NCI-H1092 (cell line): ENCODE measurements around the gene CCDC69.
"Not testable (repeated sequence)": the region's sequence is repeated elsewhere in the genome, so short reads cannot be mapped to it uniquely, and the experiment has no call there.

Experiments used
- DNase-seq: peaks from one replicate; lab custom pipeline; 2025; lab: John Stamatoyannopoulos, UW

The CCDC69 gene

GRCh38 chr5:151223447-151224264 lies at the start of gene CCDC69:
Gene CCDC69 (minus strand): TSS chr5:151224092. CDS start chr5:151223970, 122 bp downstream.
- no peak for DNase-seq

GRCh38 chr5:151271336-151271735 lies 47.4 kb upstream of the CCDC69 start:
- no peak for DNase-seq

GRCh38 chr5:151270599-151270998 lies 46.7 kb upstream of the CCDC69 start:
- no peak for DNase-seq

- no peak for DNase-seq
Observed at GRCh38 chr5:151267491-151268260, 43.8 kb upstream of the CCDC69 start.

- DNase-seq: no peak
Observed at GRCh38 chr5:151264113-151264512, 40.2 kb upstream of the CCDC69 start.

GRCh38 chr5:151262532-151262931 lies 38.6 kb upstream of the CCDC69 start:
- no peak for DNase-seq

GRCh38 chr5:151259931-151260330 lies 36.0 kb upstream of the CCDC69 start:
- no peak for DNase-seq

GRCh38 chr5:151258816-151259215 lies 34.9 kb upstream of the CCDC69 start:
- no peak for DNase-seq

GRCh38 chr5:151258201-151258611 lies 34.3 kb upstream of the CCDC69 start:
- no peak for DNase-seq

GRCh38 chr5:151257731-151258181 lies 33.9 kb upstream of the CCDC69 start:
- no peak for DNase-seq

- DNase-seq: no peak
Observed at GRCh38 chr5:151255621-151256286, 31.9 kb upstream of the CCDC69 start.

GRCh38 chr5:151254990-151255389 lies 31.1 kb upstream of the CCDC69 start:
- not testable (repeated sequence) for DNase-seq

- DNase-seq: no peak
Observed at GRCh38 chr5:151254556-151254955, 30.7 kb upstream of the CCDC69 start.

- DNase-seq: no peak
Observed at GRCh38 chr5:151253605-151253950, 29.7 kb upstream of the CCDC69 start.

GRCh38 chr5:151252762-151253604 lies 29.1 kb upstream of the CCDC69 start, which contains the start of gene GM2A:
Gene GM2A (plus strand): TSS chr5:151253185. CDS start chr5:151253217, 32 bp downstream.
- DNase-seq: peak; percentile 91

- DNase-seq: no peak
Observed at GRCh38 chr5:151251621-151252020, 27.7 kb upstream of the CCDC69 start.

GRCh38 chr5:151251001-151251551 lies 27.2 kb upstream of the CCDC69 start:
- DNase-seq: no peak

GRCh38 chr5:151250346-151251000 lies 26.6 kb upstream of the CCDC69 start:
- no peak for DNase-seq

- no peak for DNase-seq
Observed at GRCh38 chr5:151249281-151249680, 25.4 kb upstream of the CCDC69 start.

GRCh38 chr5:151248651-151249050 lies 24.8 kb upstream of the CCDC69 start:
- DNase-seq: no peak
